C4-2B (cell line): ENCODE results near the gene JUP.

Experiments
- H3K27ac ChIP-seq: fragments of 450-650 bp; 2 replicates; pipeline ENCODE4 v1.5.1; 2017
- ZFX ChIP-seq: fragments of 450-650 bp; IDR thresholded peaks from 2 replicates; pipeline ENCODE4 v1.6.1; 2017
- TF ChIP-seq, protein P1 (sequence below): fragments of 450-650 bp; conservative IDR thresholded peaks from 2 replicates; pipeline ENCODE4 v1.5.1; 2017; ENCODE audit warnings: mild to moderate bottlenecking

Gene JUP

DNA sequence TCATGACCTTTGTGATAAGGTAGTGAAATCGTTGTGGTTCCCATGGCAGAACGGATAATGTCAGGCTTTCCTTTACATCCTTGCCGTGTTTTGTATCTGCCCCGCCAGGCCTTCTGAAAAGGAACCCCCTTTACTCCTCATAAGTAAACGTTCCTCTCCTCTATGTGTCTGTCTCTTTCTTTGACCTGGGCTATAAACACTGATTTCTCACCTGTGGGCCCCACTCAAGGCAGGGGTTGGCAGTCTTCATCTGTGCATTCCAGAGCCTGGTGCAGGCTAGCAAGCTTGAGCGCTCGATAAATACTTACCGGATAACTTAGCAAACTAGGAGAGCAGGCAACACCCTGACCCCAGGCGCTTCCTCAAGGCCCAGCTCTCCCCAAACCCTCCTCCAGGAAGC, 44.8 kb downstream of the JUP start:
- H3K27ac ChIP-seq = no peak overlapping the region
- TF ChIP-seq, protein P1, sequence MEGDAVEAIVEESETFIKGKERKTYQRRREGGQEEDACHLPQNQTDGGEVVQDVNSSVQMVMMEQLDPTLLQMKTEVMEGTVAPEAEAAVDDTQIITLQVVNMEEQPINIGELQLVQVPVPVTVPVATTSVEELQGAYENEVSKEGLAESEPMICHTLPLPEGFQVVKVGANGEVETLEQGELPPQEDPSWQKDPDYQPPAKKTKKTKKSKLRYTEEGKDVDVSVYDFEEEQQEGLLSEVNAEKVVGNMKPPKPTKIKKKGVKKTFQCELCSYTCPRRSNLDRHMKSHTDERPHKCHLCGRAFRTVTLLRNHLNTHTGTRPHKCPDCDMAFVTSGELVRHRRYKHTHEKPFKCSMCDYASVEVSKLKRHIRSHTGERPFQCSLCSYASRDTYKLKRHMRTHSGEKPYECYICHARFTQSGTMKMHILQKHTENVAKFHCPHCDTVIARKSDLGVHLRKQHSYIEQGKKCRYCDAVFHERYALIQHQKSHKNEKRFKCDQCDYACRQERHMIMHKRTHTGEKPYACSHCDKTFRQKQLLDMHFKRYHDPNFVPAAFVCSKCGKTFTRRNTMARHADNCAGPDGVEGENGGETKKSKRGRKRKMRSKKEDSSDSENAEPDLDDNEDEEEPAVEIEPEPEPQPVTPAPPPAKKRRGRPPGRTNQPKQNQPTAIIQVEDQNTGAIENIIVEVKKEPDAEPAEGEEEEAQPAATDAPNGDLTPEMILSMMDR = no peak
- TF ChIP-seq ZFX = no peak

DNA sequence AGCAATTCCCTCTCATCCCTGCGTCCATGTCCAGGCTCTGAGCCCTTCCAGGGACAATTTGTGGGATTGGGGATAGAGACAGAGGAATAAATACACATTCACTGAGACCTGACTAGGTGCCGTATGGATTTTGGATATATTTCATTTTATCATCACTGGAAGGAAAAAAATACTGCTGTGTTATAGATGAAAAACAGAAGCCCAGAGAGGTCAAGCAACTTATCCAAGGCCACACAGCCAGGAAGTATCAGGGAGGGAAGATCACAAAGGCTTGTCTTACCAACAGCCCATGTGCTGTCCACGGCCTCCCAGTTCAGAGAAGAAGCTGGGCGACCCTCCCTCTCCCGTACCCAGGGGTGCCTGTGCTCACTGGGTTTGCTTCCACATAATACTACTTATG, 46.0 kb downstream of the JUP start:
- TF ChIP-seq, protein P1 = no peak
- no peak for TF ChIP-seq ZFX
- no peak overlapping the region for H3K27ac ChIP-seq

DNA sequence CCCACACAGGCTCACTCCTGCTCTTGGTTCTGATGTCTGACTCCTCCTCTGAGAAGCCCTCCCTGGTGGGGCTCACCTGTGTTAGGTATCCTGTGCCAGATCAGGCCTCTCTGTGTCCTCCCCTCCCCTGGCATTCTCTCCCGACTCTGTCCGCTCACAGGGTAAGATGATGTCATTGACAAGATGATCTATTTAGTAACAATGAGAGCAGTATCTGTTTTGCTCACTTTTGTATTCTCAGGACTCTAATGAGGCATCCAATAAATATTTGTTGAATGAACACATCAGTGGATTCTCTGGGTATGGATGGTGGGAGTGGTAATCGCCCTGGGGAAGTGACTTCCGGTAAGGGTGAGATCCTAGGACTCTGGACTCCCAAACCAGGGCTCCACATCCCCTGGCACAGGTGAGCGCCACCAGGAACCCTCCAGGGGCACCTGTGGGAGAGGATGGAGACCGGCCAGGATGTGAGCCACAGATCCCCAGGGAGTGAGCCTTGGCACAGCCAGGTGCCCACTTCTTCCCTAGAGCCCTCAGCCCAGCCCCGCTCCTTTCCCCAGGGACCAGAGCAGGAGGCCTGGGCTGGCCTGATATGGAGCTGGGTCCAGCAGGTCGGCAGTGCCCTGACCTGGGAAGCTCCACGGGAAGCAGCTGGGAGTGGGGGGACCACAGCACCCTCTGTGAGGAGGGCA, 46.7 kb downstream of the JUP start:
- no peak for TF ChIP-seq ZFX
- TF ChIP-seq, protein P1 = no peak

DNA sequence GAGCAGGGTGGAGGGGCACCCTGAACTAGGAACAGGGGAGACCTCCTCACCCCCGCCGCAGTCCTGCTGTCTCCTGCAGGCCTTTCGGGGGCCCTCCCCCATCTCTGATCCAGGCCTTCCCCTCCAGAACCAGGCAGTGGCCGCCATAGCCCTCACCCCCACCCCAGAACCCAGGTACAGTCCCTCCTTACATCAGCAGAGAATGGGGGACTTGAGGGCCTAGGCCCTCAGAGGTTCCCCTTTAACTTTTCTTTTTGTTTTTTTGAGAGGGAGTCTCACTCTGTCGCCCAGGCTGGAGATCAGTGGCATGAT, 47.8 kb downstream of the JUP start:
- H3K27ac ChIP-seq = peak overlapping the region; percentile 62
- TF ChIP-seq, protein P1 = no peak
- TF ChIP-seq ZFX = no peak

More for the DNA sequence above, 46.7 kb downstream of the JUP start:
- no peak overlapping the region for H3K27ac ChIP-seq

DNA sequence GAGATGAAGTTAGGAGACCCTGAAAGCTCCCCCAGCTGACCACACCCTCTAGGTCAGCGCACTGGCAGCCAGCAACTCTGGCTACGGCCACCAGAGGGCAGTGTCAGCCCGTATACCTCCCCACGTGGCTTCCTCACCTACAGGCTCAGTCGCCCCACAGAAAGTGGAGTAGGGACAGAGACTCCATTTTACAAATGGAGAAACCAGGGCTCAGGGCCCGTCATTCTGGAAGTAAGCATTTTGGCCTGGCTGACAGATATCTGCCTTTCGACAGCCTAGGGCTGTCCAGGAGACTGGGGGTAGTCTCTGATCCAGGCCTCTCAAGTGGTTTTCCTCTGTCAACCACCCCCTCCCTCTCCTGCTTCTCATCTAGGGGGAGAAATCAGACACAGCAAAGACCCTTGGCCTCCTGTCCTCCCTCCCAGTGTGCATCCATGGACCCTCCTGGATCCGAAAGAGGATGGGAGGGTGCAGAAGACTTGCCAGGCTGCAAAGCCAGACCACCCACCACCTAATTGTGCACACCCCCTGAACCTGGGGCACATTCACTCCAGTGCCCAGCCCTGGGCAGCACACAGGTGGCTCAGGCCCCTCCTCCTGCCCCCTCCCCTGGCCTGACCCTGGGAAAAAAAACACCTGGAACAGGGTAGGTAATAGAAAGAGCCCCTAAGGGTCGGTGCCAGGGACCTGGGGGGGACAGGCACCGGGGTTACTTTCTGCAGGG, 48.3 kb downstream of the JUP start:
- peak overlapping the region; percentile 62 for H3K27ac ChIP-seq
- TF ChIP-seq, protein P1 = peak; percentile 98
- no peak for TF ChIP-seq ZFX

DNA sequence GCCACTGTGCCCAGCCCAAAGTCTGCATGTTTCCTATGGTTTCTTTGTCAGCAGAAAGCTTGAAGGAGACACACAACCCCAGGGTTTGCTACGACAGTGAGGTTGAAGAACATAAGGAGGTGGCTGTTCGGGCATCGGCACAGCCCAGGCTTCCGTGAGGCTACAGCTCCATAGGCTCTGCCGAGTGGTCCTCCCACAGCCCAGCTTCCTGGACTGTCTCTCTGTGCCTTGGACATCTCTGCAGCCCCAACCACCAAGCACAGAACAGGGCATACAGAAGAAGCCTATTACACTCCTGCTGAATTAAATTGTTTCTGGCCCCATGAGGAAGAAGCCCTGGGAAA, 48.9 kb downstream of the JUP start:
- no peak overlapping the region for H3K27ac ChIP-seq
- TF ChIP-seq, protein P1 = no peak
- TF ChIP-seq ZFX = no peak

DNA sequence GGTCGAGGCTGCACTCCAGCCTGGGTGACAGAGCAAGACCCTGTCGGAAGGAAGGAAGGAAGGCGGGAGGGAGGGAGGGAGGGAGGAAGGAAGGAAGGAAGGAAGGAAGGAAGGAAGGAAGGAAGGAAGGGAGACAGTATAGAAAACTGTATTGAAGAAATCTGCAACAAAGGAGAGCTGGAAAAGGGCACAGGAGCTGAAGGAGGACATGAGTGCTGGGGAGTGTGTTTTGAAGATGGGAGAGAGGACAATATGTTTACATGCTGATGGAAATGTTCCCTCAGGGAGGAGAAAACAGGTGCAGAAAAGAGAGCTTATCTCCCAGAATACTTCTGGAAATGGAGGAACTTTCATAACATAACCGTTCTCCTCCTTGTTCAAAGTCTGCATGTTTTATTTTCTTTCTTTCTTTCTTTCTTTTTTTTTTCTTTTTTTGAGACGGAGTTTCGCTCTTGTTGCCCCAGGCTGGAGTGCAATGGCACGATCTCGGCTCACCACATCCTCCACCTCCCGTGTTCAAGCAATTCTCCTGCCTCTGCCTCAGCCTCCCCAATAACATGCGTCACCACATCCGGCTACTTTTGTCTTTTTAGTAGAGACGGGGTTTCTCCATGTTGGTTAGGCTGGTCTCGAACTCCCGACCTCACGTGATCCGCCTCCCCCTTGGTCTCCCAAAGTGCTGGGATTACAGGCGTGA, 49.4 kb downstream of the JUP start:
- H3K27ac ChIP-seq = no peak overlapping the region
- TF ChIP-seq, protein P1 = no peak
- no peak for TF ChIP-seq ZFX
